Right lobe of liver (tissue), 6 donors: Measurements from ENCODE around the gene TAOK3. TPM values are rescaled to one million over a fixed set of nuclear protein-coding genes. Genes with fewer than 3 reads are reported as not detected.

ENCODE experiments used
- ATAC-seq, 4 donors: fragments of 200-7000 bp; cut with Tn5 transposase; one replicate each; pipeline ENCODE4 v1.9.1; 2020; ENCODE audit warnings: mild to moderate bottlenecking in 4 of 4, moderate library complexity in 4 of 4
- DNase-seq, 3 donors: peaks; one replicate each; pipeline ENCODE4 v3.0.0-alpha.2; 2020
- H3K27ac ChIP-seq, 3 donors: fragments of 200-600 bp; one replicate each; pipeline ENCODE4 v1.8.0; 2022
- H3K27me3 ChIP-seq, 2 donors: fragments of 200-600 bp; one replicate each; pipeline ENCODE4 v1.8.0; 2022
- H3K36me3 ChIP-seq, 4 donors: fragments of 200-600 bp; sonication (generic) in 1 of 4; one replicate each; pipeline versions ENCODE4 v1.5.1 to v1.8.0; 2017 to 2022; ENCODE audit warnings: control low read depth in 1 of 4
- H3K4me1 ChIP-seq, 4 donors: fragments of 200-600 bp; sonication (generic) in 1 of 4; one replicate each; pipeline versions ENCODE4 v1.5.1 to v1.8.0; 2017 to 2022; ENCODE audit warnings: control low read depth in 1 of 4
- H3K4me3 ChIP-seq, 3 donors: fragments of 200-600 bp; one replicate each; pipeline ENCODE4 v1.8.0; 2022
- H3K9me3 ChIP-seq, 4 donors: fragments of 200-600 bp; sonication (generic) in 1 of 4; one replicate each; pipeline versions ENCODE4 v1.5.1 to v1.8.0; 2017 to 2022; ENCODE audit warnings: control low read depth in 1 of 4
- POLR2A ChIP-seq: fragments of 450-650 bp; IDR thresholded peaks from one replicate; pipeline ENCODE4 v1.6.1; 2017; ENCODE audit warnings: antibody characterized with exemption, mild to moderate bottlenecking
- WGBS: methylation state at CpG from one replicate; pipeline ENCODE4 v1.1.6; 2018; ENCODE audit warnings: low coverage, low lambda C conversion rate; ENCODE audit not compliant: insufficient coverage; ENCODE audit errors: missing lambda C conversion rate; 5-methylcytosine and 5-hydroxymethylcytosine counted together
- intact Hi-C, 2 donors: fragments of 100-400 bp; cut with DNase I; formaldehyde crosslinking; loops; one replicate each; pipeline versions ENCODE4 v1.11.2 to v1.14.1; 2022
- total RNA-seq, 6 experiments: library from RNA; depleted of rRNA in 2 of 6; stranded (reverse); fragments of >200 nt in 2 of 6; fragmentation: NEBNext Ultra II Directional in 3 of 6; extraction: Animal tissue kit (Norgen Biotek cat#: 25700) in 3 of 6; gene quantifications; one replicate each; pipeline versions ENCODE4 v1.1.0 to v1.2.4, GENCODE V29; 2016 to 2023
- TF ChIP-seq, protein P1 (sequence below), 4 donors: fragments of 200-600 bp in 3 of 4; fragments of 450-650 bp in 1 of 4; IDR thresholded peaks; one replicate each; pipeline versions ENCODE4 v1.5.1 to v1.8.0; 2016 to 2022; ENCODE audit warnings: antibody characterized with exemption in 4 of 4, mild to moderate bottlenecking in 2 of 4
- donor health status: DM: no; HTN: yes; CAD: no.
- donor health status: DM: no; HTN: no; CAD: no.
- donor health status: DM: no; HTN: no; CAD: no.
- donor health status: DM: no; HTN: yes; CAD: no.
- donor health status: DM: no; HTN: yes; CAD: no.

TAOK3 gene
- total RNA-seq, 6 experiments from 2014 or later: 12.2 to 21.9 (median 17.7) TPM

DNA sequence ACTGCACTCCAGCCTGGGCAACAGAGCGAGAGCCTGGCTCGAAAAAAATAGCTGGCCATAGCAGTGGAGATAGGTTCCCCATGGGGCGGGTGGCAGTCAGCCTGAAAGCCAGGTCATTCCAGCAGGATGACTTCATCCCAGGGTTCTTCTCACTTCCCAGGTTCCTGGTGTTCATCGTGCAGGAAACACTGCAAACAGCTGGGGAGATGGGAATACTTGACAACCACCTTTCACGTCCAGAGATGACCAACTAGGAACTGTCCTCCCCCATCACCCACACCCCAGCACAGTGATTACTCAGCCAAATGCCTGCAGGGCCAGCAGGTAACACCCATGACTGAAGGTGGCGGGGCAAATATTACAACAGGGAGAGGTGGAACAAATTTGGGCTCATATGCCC is 270.6 kb downstream of the TAOK3 start:
- 68% methylated on average over 3 of the region's 6 CpGs for WGBS
- H3K27ac ChIP-seq: no peak overlapping the region
- peaks cover 0 to 9% (median 4%) of the 10 kb centered on the region in 4 donors for H3K4me1 ChIP-seq
- no peaks in the 10 kb centered on the region for H3K36me3 ChIP-seq
- H3K9me3 ChIP-seq: no peaks in the 10 kb centered on the region
- ATAC-seq (peak in 1 of 4 donors; percentile 71), DNase-seq (peak in 1 of 3 donors; percentile 61)
- H3K27me3 ChIP-seq: no peaks in the 10 kb centered on the region
- H3K4me3 ChIP-seq: no peak overlapping the region
- TF ChIP-seq POLR2A: peak; percentile 48
- TF ChIP-seq, protein P1, sequence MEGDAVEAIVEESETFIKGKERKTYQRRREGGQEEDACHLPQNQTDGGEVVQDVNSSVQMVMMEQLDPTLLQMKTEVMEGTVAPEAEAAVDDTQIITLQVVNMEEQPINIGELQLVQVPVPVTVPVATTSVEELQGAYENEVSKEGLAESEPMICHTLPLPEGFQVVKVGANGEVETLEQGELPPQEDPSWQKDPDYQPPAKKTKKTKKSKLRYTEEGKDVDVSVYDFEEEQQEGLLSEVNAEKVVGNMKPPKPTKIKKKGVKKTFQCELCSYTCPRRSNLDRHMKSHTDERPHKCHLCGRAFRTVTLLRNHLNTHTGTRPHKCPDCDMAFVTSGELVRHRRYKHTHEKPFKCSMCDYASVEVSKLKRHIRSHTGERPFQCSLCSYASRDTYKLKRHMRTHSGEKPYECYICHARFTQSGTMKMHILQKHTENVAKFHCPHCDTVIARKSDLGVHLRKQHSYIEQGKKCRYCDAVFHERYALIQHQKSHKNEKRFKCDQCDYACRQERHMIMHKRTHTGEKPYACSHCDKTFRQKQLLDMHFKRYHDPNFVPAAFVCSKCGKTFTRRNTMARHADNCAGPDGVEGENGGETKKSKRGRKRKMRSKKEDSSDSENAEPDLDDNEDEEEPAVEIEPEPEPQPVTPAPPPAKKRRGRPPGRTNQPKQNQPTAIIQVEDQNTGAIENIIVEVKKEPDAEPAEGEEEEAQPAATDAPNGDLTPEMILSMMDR (IDR thresholded peaks at IDR 0.05): no peak
- intact Hi-C loops: no loop called here

DNA sequence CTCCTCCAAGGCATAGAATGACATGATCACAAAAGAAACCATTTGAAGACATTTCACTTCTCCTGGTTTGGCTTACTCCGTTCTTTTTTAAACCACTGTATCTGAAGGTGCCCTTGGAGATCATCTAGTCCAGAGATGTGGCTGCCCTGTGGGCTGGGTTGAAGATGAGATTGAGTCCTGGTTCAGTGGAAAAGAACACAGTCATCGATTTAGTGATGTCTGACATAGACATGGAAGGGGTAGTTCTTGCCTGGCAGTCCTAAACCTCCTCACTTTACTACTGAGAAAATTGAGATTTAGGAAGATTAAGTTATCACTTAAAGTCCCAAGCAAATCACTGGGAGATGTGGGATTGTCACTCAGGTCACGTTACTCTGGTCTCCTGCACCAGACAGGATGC is 271.7 kb downstream of the TAOK3 start:
- ATAC-seq (no peak), DNase-seq (no peak)
- Histone ChIP-seq H3K27ac (no peak overlapping the region), H3K27me3 (no peaks in the 10 kb centered on the region), H3K9me3 (no peaks in the 10 kb centered on the region), H3K4me3 (no peak overlapping the region), H3K4me1 (peaks cover 0 to 9% (median 4%) of the 10 kb centered on the region in 4 donors), H3K36me3 (no peaks in the 10 kb centered on the region)
- WGBS: 78% methylated on average over 3 of the region's 3 CpGs
- intact Hi-C loops: no loop called here
- TF ChIP-seq POLR2A: no peak
- TF ChIP-seq, protein P1 (IDR thresholded peaks at IDR 0.05): no peak

Other genes starting within 250 kb of the TAOK3 start
- 100 to 1,000 TPM; 511 to 916 (median 654) TPM for gene PEBP1, start 236.8 kb downstream of the TAOK3 start, total RNA-seq
- 10 to 100 TPM in 5 of 6 experiments, 1 to 10 TPM in 1; 9.7 to 15.9 (median 13.6) TPM for gene SUDS3, start 3.6 kb upstream of the TAOK3 start, total RNA-seq